Ishikawa (cell line): ENCODE data around the gene NUP54.

Experiments used
- CEBPB ChIP-seq: IDR thresholded peaks from 2 replicates; pipeline ENCODE4 v1.6.1; 2012
- CREB1 ChIP-seq: IDR thresholded peaks from 2 replicates; pipeline ENCODE4 v1.6.1; 2012; ENCODE audit warnings: low read depth
- EGR1 ChIP-seq: IDR thresholded peaks from 2 replicates; pipeline ENCODE4 v1.6.1; 2012
- EP300 ChIP-seq: IDR thresholded peaks from 2 replicates; pipeline ENCODE4 v1.6.1; 2012; ENCODE audit warnings: borderline replicate concordance
- FOXM1 ChIP-seq: IDR thresholded peaks from 2 replicates; pipeline ENCODE4 v1.6.1; 2012; ENCODE audit warnings: low read depth, borderline replicate concordance
- MAX ChIP-seq: IDR thresholded peaks from 2 replicates; pipeline ENCODE4 v1.6.1; 2012
- RAD21 ChIP-seq: IDR thresholded peaks from 2 replicates; pipeline ENCODE4 v1.6.1; 2012; ENCODE audit warnings: low read depth
- REST ChIP-seq: IDR thresholded peaks from 2 replicates; pipeline ENCODE4 v1.6.1; 2012; ENCODE audit warnings: low read depth, mild to moderate bottlenecking
- TCF12 ChIP-seq: IDR thresholded peaks from 2 replicates; pipeline ENCODE4 v1.6.1; 2012; ENCODE audit warnings: low read depth
- TEAD4 ChIP-seq: IDR thresholded peaks from 2 replicates; pipeline ENCODE4 v1.6.1; 2012
- USF1 ChIP-seq: IDR thresholded peaks from 2 replicates; pipeline ENCODE4 v1.6.1; 2012
- YY1 ChIP-seq: IDR thresholded peaks from 2 replicates; pipeline ENCODE4 v1.6.1; 2012; ENCODE audit warnings: low read depth

GRCh38 chr4:76095568-76095967 is 52.6 kb downstream of the NUP54 start:
- TF ChIP-seq YY1: no peak
- TF ChIP-seq REST: no peak
- TF ChIP-seq CREB1: no peak
- no peak for TF ChIP-seq EP300
- no peak for TF ChIP-seq MAX
- TF ChIP-seq TCF12: no peak
- no peak for TF ChIP-seq CEBPB
- TF ChIP-seq TEAD4: no peak
- no peak for TF ChIP-seq USF1
- no peak for TF ChIP-seq RAD21
- TF ChIP-seq EGR1: no peak
- no peak for TF ChIP-seq FOXM1
